ENCODE results near the gene PIH1D1.
A peak's percentile ranks its signal among the peaks of the same experiment; 100 is the strongest.

Gene PIH1D1

DNA sequence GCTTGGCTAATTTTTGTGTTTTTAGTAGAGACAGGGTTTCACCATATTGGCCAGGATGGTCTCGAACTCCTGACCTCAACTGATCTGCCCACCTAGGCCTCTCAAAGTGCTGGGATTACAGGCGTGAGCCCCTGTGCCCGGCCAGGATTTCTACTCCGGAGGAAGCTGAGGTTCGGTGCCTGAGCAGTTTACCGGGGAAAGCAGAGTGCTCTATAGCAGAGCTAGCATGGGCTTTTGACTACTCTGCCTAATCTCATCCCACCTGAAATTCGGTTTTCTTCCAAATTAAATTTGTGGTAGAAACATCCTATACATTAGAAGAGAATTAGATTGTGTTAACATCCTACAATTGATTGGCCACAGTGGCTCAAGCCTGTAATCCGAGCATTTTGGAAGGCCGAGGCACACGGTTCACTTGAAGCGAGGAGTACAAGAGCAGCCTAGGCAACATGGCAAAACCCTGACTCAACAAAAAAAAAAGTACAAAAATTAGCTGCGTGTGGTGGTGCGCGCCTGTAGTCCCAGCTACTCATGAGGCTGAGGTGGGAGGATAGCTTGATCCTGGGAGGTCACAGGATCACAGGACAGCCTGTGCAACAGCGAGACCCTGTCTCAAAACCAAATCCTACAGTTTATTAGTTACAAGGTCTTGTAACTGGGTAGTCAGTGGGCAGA lies 37.4 kb upstream of the PIH1D1 start:
- in situ Hi-C loops (cut with MboI; ENCODE audit: low sequenced_read_pairs, unreplicated experiment): no loop called here
- TF ChIP-seq, protein P1, sequence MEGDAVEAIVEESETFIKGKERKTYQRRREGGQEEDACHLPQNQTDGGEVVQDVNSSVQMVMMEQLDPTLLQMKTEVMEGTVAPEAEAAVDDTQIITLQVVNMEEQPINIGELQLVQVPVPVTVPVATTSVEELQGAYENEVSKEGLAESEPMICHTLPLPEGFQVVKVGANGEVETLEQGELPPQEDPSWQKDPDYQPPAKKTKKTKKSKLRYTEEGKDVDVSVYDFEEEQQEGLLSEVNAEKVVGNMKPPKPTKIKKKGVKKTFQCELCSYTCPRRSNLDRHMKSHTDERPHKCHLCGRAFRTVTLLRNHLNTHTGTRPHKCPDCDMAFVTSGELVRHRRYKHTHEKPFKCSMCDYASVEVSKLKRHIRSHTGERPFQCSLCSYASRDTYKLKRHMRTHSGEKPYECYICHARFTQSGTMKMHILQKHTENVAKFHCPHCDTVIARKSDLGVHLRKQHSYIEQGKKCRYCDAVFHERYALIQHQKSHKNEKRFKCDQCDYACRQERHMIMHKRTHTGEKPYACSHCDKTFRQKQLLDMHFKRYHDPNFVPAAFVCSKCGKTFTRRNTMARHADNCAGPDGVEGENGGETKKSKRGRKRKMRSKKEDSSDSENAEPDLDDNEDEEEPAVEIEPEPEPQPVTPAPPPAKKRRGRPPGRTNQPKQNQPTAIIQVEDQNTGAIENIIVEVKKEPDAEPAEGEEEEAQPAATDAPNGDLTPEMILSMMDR (IDR thresholded peaks at IDR 0.05; ENCODE audit: borderline replicate concordance, control extremely low read depth, extremely low read depth, insufficient read depth, missing control alignments): no peak
- no peak for DNase-seq (ENCODE audit: low spot score)

DNA sequence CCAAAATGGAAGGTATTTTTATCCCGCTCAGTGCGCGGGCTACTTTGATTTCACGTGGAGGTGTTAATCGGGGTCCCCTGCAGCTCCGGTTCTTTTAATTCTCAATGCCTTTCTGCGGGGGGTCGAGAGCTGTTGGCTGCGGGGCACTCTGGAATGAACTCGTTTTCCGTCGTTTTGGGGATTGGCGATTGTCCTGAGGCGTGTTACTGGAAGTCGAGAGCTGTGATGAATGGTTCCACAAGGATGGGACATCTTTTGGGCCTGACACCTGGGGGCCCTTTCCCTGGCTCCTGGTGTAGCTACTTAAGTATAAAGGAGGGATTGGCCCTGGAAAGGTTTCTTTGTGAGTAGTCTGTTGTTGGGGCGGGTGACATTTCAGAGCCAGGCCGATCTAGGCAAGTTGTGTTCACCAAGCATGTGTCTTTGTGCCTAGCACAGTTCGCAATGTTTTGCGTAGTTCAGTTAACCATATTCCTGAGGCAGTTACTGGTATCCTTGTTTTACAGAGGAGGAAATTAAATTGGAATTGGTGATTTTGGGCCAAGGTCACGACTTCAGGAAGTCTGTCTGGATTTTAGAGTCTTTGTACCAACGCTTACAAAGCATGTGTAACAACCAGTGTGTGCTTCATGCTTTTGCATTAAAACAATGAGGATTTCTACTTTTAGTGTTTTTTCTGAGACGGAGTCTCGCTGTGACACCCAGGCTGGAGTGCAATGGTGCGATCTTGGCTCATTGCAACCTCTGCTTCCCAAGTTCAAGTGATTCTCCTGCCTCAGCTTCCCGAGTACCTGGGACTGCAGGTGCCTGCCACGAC lies 36.6 kb upstream of the PIH1D1 start:
- in situ Hi-C loops (cut with MboI; ENCODE audit: low sequenced_read_pairs, unreplicated experiment): no loop called here
- TF ChIP-seq, protein P1 (IDR thresholded peaks at IDR 0.05; ENCODE audit: borderline replicate concordance, control extremely low read depth, extremely low read depth, insufficient read depth, missing control alignments): no peak
- no peak for DNase-seq (ENCODE audit: low spot score)

DNA sequence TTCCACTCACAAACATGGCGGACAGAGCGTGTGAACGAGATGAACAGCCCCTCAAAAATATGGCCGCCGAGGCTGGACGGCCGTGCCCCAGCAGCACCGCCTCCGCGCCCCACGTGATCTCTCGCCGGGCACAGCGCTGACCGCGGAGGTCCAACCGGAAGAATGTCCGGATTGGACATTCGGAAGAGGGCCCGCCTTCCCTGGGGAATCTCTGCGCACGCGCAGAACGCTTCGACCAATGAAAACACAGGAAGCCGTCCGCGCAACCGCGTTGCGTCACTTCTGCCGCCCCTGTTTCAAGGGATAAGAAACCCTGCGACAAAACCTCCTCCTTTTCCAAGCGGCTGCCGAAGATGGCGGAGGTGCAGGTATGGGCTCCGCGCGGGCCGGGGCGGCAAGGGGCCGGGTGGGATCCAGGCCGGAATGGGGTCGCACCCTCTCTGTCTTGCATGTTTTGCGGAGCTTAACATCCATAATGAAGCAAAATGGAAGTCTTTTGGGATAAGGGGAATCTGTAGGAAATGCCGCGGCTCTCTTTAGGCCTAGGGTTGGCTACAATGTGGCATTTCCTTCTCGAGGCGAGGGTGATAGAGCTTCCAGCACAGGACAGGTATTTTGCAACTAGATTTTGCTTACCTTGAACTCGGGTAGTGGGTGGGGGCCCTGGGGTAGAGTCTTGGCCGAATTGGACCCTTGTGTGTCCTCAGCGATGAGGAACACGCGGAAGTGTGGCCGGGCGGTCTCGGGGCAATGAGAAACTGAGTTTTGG lies 35.8 kb upstream of the PIH1D1 start, which contains the start of gene RPL13A:
TSS of gene RPL13A (plus strand) at position 332 of the 769 bp plus-strand sequence. CDS start at position 354, 22 bp downstream.
- TF ChIP-seq, protein P1 (IDR thresholded peaks at IDR 0.05; ENCODE audit: borderline replicate concordance, control extremely low read depth, extremely low read depth, insufficient read depth, missing control alignments): no peak
- in situ Hi-C loops (cut with MboI; ENCODE audit: low sequenced_read_pairs, unreplicated experiment): no loop called here
- DNase-seq (ENCODE audit: low spot score): peak; percentile 97

DNA sequence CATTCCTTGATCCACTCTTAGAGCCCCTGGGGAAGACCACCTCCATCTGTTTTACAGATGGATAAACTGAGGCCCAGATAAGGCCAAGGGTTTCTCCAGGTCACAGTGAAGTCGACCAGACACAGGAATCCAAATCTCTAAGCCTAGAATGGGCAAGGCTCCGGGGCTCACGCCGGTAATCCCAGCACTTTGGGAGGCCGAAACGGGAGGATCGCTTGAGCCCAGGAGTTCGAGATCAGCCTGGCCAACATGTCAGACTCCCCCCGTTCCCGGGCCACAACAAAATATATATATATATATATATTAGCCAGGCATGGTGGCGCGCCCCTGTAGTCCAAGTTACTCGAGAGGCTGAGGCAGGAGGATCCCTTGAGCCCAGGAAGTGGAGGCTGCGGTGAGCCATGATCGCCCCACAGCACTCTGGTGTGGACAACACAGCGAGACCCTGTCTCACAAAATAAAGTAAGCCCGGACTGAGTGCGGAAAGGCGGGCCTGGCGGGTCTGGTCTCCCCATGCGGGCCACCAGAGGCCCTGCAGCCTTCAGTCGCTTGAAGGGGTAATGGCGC lies 35.2 kb upstream of the PIH1D1 start:
- DNase-seq (ENCODE audit: low spot score): no peak
- in situ Hi-C loops (cut with MboI; ENCODE audit: low sequenced_read_pairs, unreplicated experiment): no loop called here
- TF ChIP-seq, protein P1 (IDR thresholded peaks at IDR 0.05; ENCODE audit: borderline replicate concordance, control extremely low read depth, extremely low read depth, insufficient read depth, missing control alignments): no peak

DNA sequence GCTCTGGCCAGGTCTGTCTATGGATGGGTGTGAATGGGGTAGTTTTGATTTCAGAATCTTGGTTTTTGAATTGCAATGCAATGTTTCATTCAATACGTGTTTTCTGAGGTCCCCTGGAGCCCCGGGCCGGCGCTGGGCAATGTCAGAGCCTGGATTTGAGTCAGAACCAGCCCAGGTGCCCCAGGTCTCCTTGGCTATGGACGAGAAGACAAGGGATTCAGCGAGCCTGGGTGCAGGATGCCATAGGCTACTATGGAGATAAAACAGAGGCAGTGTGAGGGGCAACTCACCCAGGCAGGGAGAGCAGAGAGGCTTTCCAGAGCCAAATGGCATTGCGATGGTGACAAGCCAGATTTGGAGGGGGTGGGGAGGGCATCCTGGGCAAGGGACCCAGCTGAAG lies 34.6 kb upstream of the PIH1D1 start:
- TF ChIP-seq, protein P1 (IDR thresholded peaks at IDR 0.05; ENCODE audit: borderline replicate concordance, control extremely low read depth, extremely low read depth, insufficient read depth, missing control alignments): no peak
- no peak for DNase-seq (ENCODE audit: low spot score)
- in situ Hi-C loops (cut with MboI; ENCODE audit: low sequenced_read_pairs, unreplicated experiment): no loop called here
